GM18502 (cell line): ENCODE data around the gene UFM1.
"Not testable (repeated sequence)": the region's sequence is repeated elsewhere in the genome, so short reads cannot be mapped to it uniquely, and the experiment has no call there.

Source experiments
- ATAC-seq: cut with Tn5 transposase; IDR thresholded peaks from one replicate; pipeline ENCODE4 v1.9.1; 2021; ENCODE audit warnings: mild to moderate bottlenecking; ENCODE audit not compliant: unreplicated experiment, poor library complexity

The UFM1 gene

GRCh38 chr13:38349390-38350113 lies at the start of gene UFM1:
Gene UFM1, plus strand, starts transcription at chr13:38349851. Its CDS starts 69 bp downstream, at chr13:38349920.
- ATAC-seq, result peak; percentile 96

- no peak for ATAC-seq
Measured at GRCh38 chr13:38301236-38301635, 48.4 kb upstream of the UFM1 start.

- ATAC-seq, result no peak
Measured at GRCh38 chr13:38303816-38304320, 45.8 kb upstream of the UFM1 start.

- ATAC-seq, result no peak
Measured at GRCh38 chr13:38308736-38309135, 40.9 kb upstream of the UFM1 start.

GRCh38 chr13:38309397-38309796 lies 40.3 kb upstream of the UFM1 start:
- ATAC-seq, result no peak

- not testable (repeated sequence) for ATAC-seq
Measured at GRCh38 chr13:38311175-38311574, 38.5 kb upstream of the UFM1 start.

- ATAC-seq, result no peak
Measured at GRCh38 chr13:38316129-38316528, 33.5 kb upstream of the UFM1 start.

GRCh38 chr13:38321654-38322053 lies 28.0 kb upstream of the UFM1 start:
- peak; percentile 80 for ATAC-seq

- no peak for ATAC-seq
Measured at GRCh38 chr13:38325426-38325825, 24.2 kb upstream of the UFM1 start.

- no peak for ATAC-seq
Measured at GRCh38 chr13:38328699-38329098, 21.0 kb upstream of the UFM1 start.

GRCh38 chr13:38334845-38335244 lies 14.8 kb upstream of the UFM1 start:
- ATAC-seq, result no peak

GRCh38 chr13:38338089-38338488 lies 11.6 kb upstream of the UFM1 start:
- ATAC-seq, result no peak

GRCh38 chr13:38340624-38341023 lies 9.0 kb upstream of the UFM1 start:
- ATAC-seq, result no peak

GRCh38 chr13:38341149-38341692 lies 8.4 kb upstream of the UFM1 start:
- ATAC-seq, result no peak

GRCh38 chr13:38346764-38347163 lies 2.9 kb upstream of the UFM1 start:
- no peak for ATAC-seq

- peak; percentile 19 for ATAC-seq
Measured at GRCh38 chr13:38348861-38349389, 726 bp upstream of the UFM1 start.

- peak; percentile 41 for ATAC-seq
Measured at GRCh38 chr13:38350114-38350617, 515 bp downstream of the UFM1 start.

- no peak for ATAC-seq
Measured at GRCh38 chr13:38355595-38356119, 6.0 kb downstream of the UFM1 start.

- ATAC-seq, result no peak
Measured at GRCh38 chr13:38358684-38359083, 9.0 kb downstream of the UFM1 start.

GRCh38 chr13:38361542-38362262 lies 12.1 kb downstream of the UFM1 start:
- ATAC-seq, result no peak

- no peak for ATAC-seq
Measured at GRCh38 chr13:38363219-38363618, 13.6 kb downstream of the UFM1 start.
